IPS-11a (cell line): ENCODE data around the gene THAP4.

ENCODE experiments used
- H3K4me3 ChIP-seq: one replicate; pipeline ENCODE4 v1.5.1; 2013; ENCODE audit warnings: low read depth, low read length, control low read depth

THAP4 gene

GRCh38 chr2:241551599-241551997 lies 85.4 kb downstream of the THAP4 start:
- no peak overlapping the region for H3K4me3 ChIP-seq

GRCh38 chr2:241550616-241551580 lies 86.1 kb downstream of the THAP4 start:
- no peak overlapping the region for H3K4me3 ChIP-seq

GRCh38 chr2:241548451-241548835 lies 88.5 kb downstream of the THAP4 start:
- no peak overlapping the region for H3K4me3 ChIP-seq

GRCh38 chr2:241547781-241548450 lies 89.0 kb downstream of the THAP4 start:
- H3K4me3 ChIP-seq: no peak overlapping the region

- no peak overlapping the region for H3K4me3 ChIP-seq
Measured at GRCh38 chr2:241546771-241547498, 90.0 kb downstream of the THAP4 start.

- no peak overlapping the region for H3K4me3 ChIP-seq
Measured at GRCh38 chr2:241545523-241546473, 91.2 kb downstream of the THAP4 start.

GRCh38 chr2:241545106-241545505 lies 91.9 kb downstream of the THAP4 start:
- no peak overlapping the region for H3K4me3 ChIP-seq

GRCh38 chr2:241542278-241542605 lies 94.7 kb downstream of the THAP4 start:
- H3K4me3 ChIP-seq: no peak overlapping the region

- H3K4me3 ChIP-seq: peak overlapping the region; percentile 14
Measured at GRCh38 chr2:241541564-241542277, 95.2 kb downstream of the THAP4 start.

- peak overlapping the region; percentile 38 for H3K4me3 ChIP-seq
Measured at GRCh38 chr2:241540771-241541561, 96.0 kb downstream of the THAP4 start.

GRCh38 chr2:241540401-241540770 lies 96.6 kb downstream of the THAP4 start:
- peak overlapping the region; percentile 38 for H3K4me3 ChIP-seq

GRCh38 chr2:241539616-241540374 lies 97.2 kb downstream of the THAP4 start:
- H3K4me3 ChIP-seq: no peak overlapping the region

GRCh38 chr2:241538838-241539615 lies 97.9 kb downstream of the THAP4 start:
- H3K4me3 ChIP-seq: no peak overlapping the region

- no peak overlapping the region for H3K4me3 ChIP-seq
Measured at GRCh38 chr2:241535871-241536655, 100.9 kb downstream of the THAP4 start.

- H3K4me3 ChIP-seq: no peak overlapping the region
Measured at GRCh38 chr2:241534701-241535375, 102.1 kb downstream of the THAP4 start.
